IMR-90 (cell line): ENCODE results near the gene TNFSF13B. TPM values are rescaled to one million over a fixed set of nuclear protein-coding genes. Genes with fewer than 3 reads are reported as not detected.
A peak's percentile ranks its signal among the peaks of the same experiment; 100 is the strongest.

Experiments used
- ATAC-seq: fragments of 200-7000 bp; cut with Tn5 transposase; 2 replicates; pipeline ENCODE4 v1.9.1; 2020; ENCODE audit warnings: low read depth, mild to moderate bottlenecking, moderate library complexity
- BruUV-seq: library from RNA; stranded (reverse); fragments of 400-500 nt; replicated peaks from 2 replicates; lab custom pipeline; 2021; lab: Mats Ljungman, UMichigan
- CTCF ChIA-PET: fragments of 300-600 bp; formaldehyde crosslinking; extraction: SDS; loops from one replicate; lab custom pipeline; 2021; ENCODE audit warnings: antibody characterized with exemption; lab: Yijun Ruan, JAX
- POLR2A ChIA-PET: fragments of 300-600 bp; sonication (Branson Sonifier 250); formaldehyde crosslinking; loops from one replicate; lab custom pipeline; 2022; ENCODE audit warnings: antibody characterized with exemption; ENCODE audit not compliant: unreplicated experiment; lab: Charles Lee
- DNase-seq: peaks from one replicate; pipeline ENCODE4 v3.0.0; 2013
- H2AFZ ChIP-seq: replicated peaks from 2 replicates; pipeline ENCODE3; 2013; ENCODE audit warnings: low read length, mild to moderate bottlenecking; ENCODE audit not compliant: poor library complexity
- H2AK5ac ChIP-seq: 2 replicates; pipeline ENCODE4 v1.6.1; 2013; ENCODE audit warnings: low read depth, low read length, inconsistent platforms
- H2AK9ac ChIP-seq: replicated peaks from 2 replicates; pipeline ENCODE3; 2013; ENCODE audit warnings: mild to moderate bottlenecking, low read depth, low read length, moderate library complexity; ENCODE audit not compliant: poor library complexity
- H2BK120ac ChIP-seq: 2 replicates; pipeline ENCODE4 v1.6.1; 2013; ENCODE audit warnings: low read depth, low read length, inconsistent platforms
- H2BK15ac ChIP-seq: 3 replicates; pipeline ENCODE4 v1.6.1; 2013; ENCODE audit warnings: low read depth, low read length, inconsistent platforms
- H2BK20ac ChIP-seq: 2 replicates; pipeline ENCODE4 v1.6.1; 2013; ENCODE audit warnings: low read depth, mild to moderate bottlenecking, inconsistent platforms, low read length, moderate library complexity
- H2BK5ac ChIP-seq: 2 replicates; pipeline ENCODE4 v1.6.1; 2013; ENCODE audit warnings: mild to moderate bottlenecking, low read depth, low read length, inconsistent platforms; ENCODE audit not compliant: poor library complexity, severe bottlenecking
- H3K14ac ChIP-seq: replicated peaks from 2 replicates; pipeline ENCODE4 v1.6.1; 2013; ENCODE audit warnings: low read depth, low read length, inconsistent platforms
- H3K18ac ChIP-seq: 2 replicates; pipeline ENCODE4 v1.6.1; 2013; ENCODE audit warnings: low read depth, low read length, control low read depth
- H3K23ac ChIP-seq: 2 replicates; pipeline ENCODE4 v1.6.1; 2013; ENCODE audit warnings: low read depth, low read length, inconsistent platforms
- H3K27ac ChIP-seq: 2 replicates; pipeline ENCODE4 v1.5.1; 2013; ENCODE audit warnings: mild to moderate bottlenecking, control low read depth, low read length; ENCODE audit not compliant: insufficient read depth
- H3K27me3 ChIP-seq: 2 replicates; pipeline ENCODE4 v1.6.1; 2013; ENCODE audit warnings: low read length; ENCODE audit not compliant: control insufficient read depth, insufficient read depth
- H3K36me3 ChIP-seq: 2 replicates; pipeline ENCODE4 v1.6.1; 2013; ENCODE audit warnings: low read length, mixed read lengths; ENCODE audit not compliant: control insufficient read depth, insufficient read depth
- H3K4ac ChIP-seq: 2 replicates; pipeline ENCODE4 v1.6.1; 2013; ENCODE audit warnings: low read depth, low read length, inconsistent platforms
- H3K4me1 ChIP-seq: 2 replicates; pipeline ENCODE4 v1.6.1; 2013; ENCODE audit warnings: low read length, mixed read lengths; ENCODE audit not compliant: control insufficient read depth, insufficient read depth
- H3K4me2 ChIP-seq: 2 replicates; pipeline ENCODE4 v1.6.1; 2013; ENCODE audit warnings: low read depth, mild to moderate bottlenecking, control low read depth, low read length, moderate library complexity
- H3K4me3 ChIP-seq: 2 replicates; pipeline ENCODE4 v1.5.1; 2013; ENCODE audit warnings: low read depth, mild to moderate bottlenecking, control low read depth, low read length, moderate library complexity; ENCODE audit not compliant: insufficient read depth
- H3K56ac ChIP-seq: 2 replicates; pipeline ENCODE4 v1.6.1; 2013; ENCODE audit warnings: low read length, inconsistent platforms; ENCODE audit not compliant: insufficient read depth; ENCODE audit errors: extremely low read depth
- H3K79me1 ChIP-seq, 2 experiments: 2 replicates each; pipeline ENCODE4 v1.6.1; 2013; ENCODE audit warnings: low read length in 2 of 2, inconsistent platforms in 1 of 2, low read depth in 1 of 2
- H3K9ac ChIP-seq: 2 replicates; pipeline ENCODE4 v1.6.1; 2013; ENCODE audit warnings: low read depth, low read length, control low read depth
- H3K9me1 ChIP-seq: 2 replicates; pipeline ENCODE4 v1.6.1; 2013; ENCODE audit warnings: low read length, inconsistent platforms; ENCODE audit not compliant: insufficient read depth
- H3K9me3 ChIP-seq: 2 replicates; pipeline ENCODE4 v1.6.1; 2013; ENCODE audit warnings: low read length; ENCODE audit not compliant: control insufficient read depth, insufficient read depth
- H4K20me1 ChIP-seq: 2 replicates; pipeline ENCODE4 v1.6.1; 2013; ENCODE audit warnings: low read length, inconsistent platforms; ENCODE audit not compliant: insufficient read depth
- H4K5ac ChIP-seq: 2 replicates; pipeline ENCODE4 v1.6.1; 2013; ENCODE audit warnings: mild to moderate bottlenecking, low read depth, low read length, control low read depth
- H4K8ac ChIP-seq, 2 experiments: 2 replicates each; pipeline ENCODE4 v1.6.1; 2013; ENCODE audit warnings: low read depth in 2 of 2, low read length in 2 of 2, control low read depth in 1 of 2, inconsistent platforms in 1 of 2
- H4K91ac ChIP-seq: 2 replicates; pipeline ENCODE4 v1.6.1; 2013; ENCODE audit warnings: low read depth, low read length, inconsistent platforms; ENCODE audit not compliant: insufficient read depth
- BHLHE40 ChIP-seq: fragments of 150-350 bp; IDR thresholded peaks from 2 replicates; pipeline ENCODE4 v1.6.1; 2016; ENCODE audit warnings: mild to moderate bottlenecking, low read depth, low read length
- CEBPB ChIP-seq: IDR thresholded peaks from 2 replicates; pipeline ENCODE4 v1.6.1; 2012; ENCODE audit warnings: low read depth, low read length, improper control_type of control experiment
- CTCF ChIP-seq: conservative IDR thresholded peaks from 2 replicates; pipeline ENCODE4 v1.5.1; 2012; ENCODE audit warnings: mild to moderate bottlenecking, low read depth, low read length, improper control_type of control experiment
- ELK1 ChIP-seq: fragments of 150-350 bp; IDR thresholded peaks from 2 replicates; pipeline ENCODE4 v1.6.1; 2016; ENCODE audit warnings: low read depth, mild to moderate bottlenecking, low read length, moderate library complexity, borderline replicate concordance
- MAZ ChIP-seq: IDR thresholded peaks from 2 replicates; pipeline ENCODE4 v1.6.1; 2012; ENCODE audit warnings: low read depth, mild to moderate bottlenecking, low read length, improper control_type of control experiment, moderate library complexity, borderline replicate concordance
- MXI1 ChIP-seq: IDR thresholded peaks from 2 replicates; pipeline ENCODE4 v1.6.1; 2012; ENCODE audit warnings: low read depth, mild to moderate bottlenecking, low read length, moderate library complexity, borderline replicate concordance
- POLR2A ChIP-seq: IDR thresholded peaks from 2 replicates; pipeline ENCODE4 v1.6.1; 2012; ENCODE audit warnings: mild to moderate bottlenecking, low read depth, low read length
- RAD21 ChIP-seq: IDR thresholded peaks from 2 replicates; pipeline ENCODE4 v1.6.1; 2012; ENCODE audit warnings: low read length, improper control_type of control experiment
- RCOR1 ChIP-seq: IDR thresholded peaks from 2 replicates; pipeline ENCODE4 v1.6.1; 2012; ENCODE audit warnings: mild to moderate bottlenecking, low read length, improper control_type of control experiment; ENCODE audit not compliant: insufficient replicate concordance
- USF2 ChIP-seq: fragments of 150-350 bp; IDR thresholded peaks from 2 replicates; pipeline ENCODE4 v1.6.1; 2017; ENCODE audit warnings: mild to moderate bottlenecking, antibody characterized with exemption, low read length, low read depth
- WGBS, 2 experiments: methylation state at CpG; one replicate each; pipeline versions ENCODE4 v1.1.5 to v1.1.7; 2013; ENCODE audit warnings: missing lambda C conversion rate in 2 of 2; ENCODE audit not compliant: insufficient read length in 1 of 2; ENCODE audit errors: extremely low coverage in 2 of 2; 5-methylcytosine and 5-hydroxymethylcytosine counted together
- dilution Hi-C: fragments of 300-500 bp; cut with HindIII; formaldehyde crosslinking; loops from one replicate; pipeline ENCODE4 v1.14.3; 2018; ENCODE audit warnings: low sequenced_read_pairs; ENCODE audit not compliant: unreplicated experiment
- in situ Hi-C: fragments of 300-500 bp; cut with MboI; formaldehyde crosslinking; loops from 3 replicates; pipeline ENCODE4 v1.14.3; 2019; ENCODE audit warnings: low sequenced_read_pairs, inconsistent platforms, mixed read lengths
- intact Hi-C: fragments of 100-400 bp; cut with micrococcal nuclease; formaldehyde crosslinking; loops from 2 replicates; pipeline ENCODE4 v1.10.0; 2022
- polyA plus RNA-seq, 3 experiments: library from polyadenylated mRNA; depleted of rRNA; stranded (reverse); fragments of >200 nt; gene quantifications; 2 replicates each; pipeline ENCODE4 v1.2.3, GENCODE V29; 2012; ENCODE audit warnings: low replicate concordance in 1 of 3
- total RNA-seq: library from RNA; depleted of rRNA; stranded (reverse); fragments of >200 nt; gene quantifications from 2 replicates; pipeline ENCODE4 v1.2.3, GENCODE V29; 2012

The TNFSF13B gene
- total and polyA plus RNA-seq, 2 of the 4 experiments (the other 2 are of a cell fraction): 0.29 to 0.54 TPM

- dilution Hi-C loops: no loop called here
- no peak overlapping the region for H2AK5ac ChIP-seq
- H3K4ac ChIP-seq: no peak overlapping the region
- H3K9ac ChIP-seq: no peak overlapping the region
- H3K56ac ChIP-seq: no peak overlapping the region
- ChIA-PET CTCF (interaction anchor here (1.1 kb wide), 1 partner anchor 38 kb away, joined by 3 read pairs; no protein-coding TSS in a partner anchor), POLR2A (no interaction called here)
- H3K36me3 ChIP-seq: no peaks in the 10 kb centered on the region
- H4K8ac ChIP-seq: no peak overlapping the region
- no peak overlapping the region for H2AK9ac ChIP-seq
- H3K27ac ChIP-seq: no peak overlapping the region
- H3K4me2 ChIP-seq: peak overlapping the region; percentile 90
- BruUV-seq: no TSS peak
- H3K14ac ChIP-seq: peak overlapping the region; percentile 38; the same call in 1 of the 2 replicates
- WGBS, 2 experiments: no CpG with 5 or more reads among the region's 3 CpGs
- no peak overlapping the region for H2BK5ac ChIP-seq
- ATAC-seq: 0 out of 2 replicates have a peak, but pooled peaks have one; percentile 7
- H2BK15ac ChIP-seq: no peak overlapping the region
- peaks cover 2% of the 10 kb centered on the region; the same call in 1 of the 2 replicates for H3K4me1 ChIP-seq
- H4K91ac ChIP-seq: no peak overlapping the region
- peak overlapping the region; percentile 36; the same call in 1 of the 2 replicates for H3K4me3 ChIP-seq
- no peak overlapping the region for H4K5ac ChIP-seq
- in situ Hi-C loops: no loop called here
- intact Hi-C loops: no loop called here
- no peak for DNase-seq
- H4K20me1 ChIP-seq: no peaks in the 10 kb centered on the region
- H3K79me1 ChIP-seq: no peaks in the 10 kb centered on the region
- no peak for TF ChIP-seq RCOR1
- no peak for TF ChIP-seq RAD21
- TF ChIP-seq USF2: no peak
- no peak for TF ChIP-seq CTCF
- TF ChIP-seq BHLHE40: no peak
- TF ChIP-seq ELK1: no peak
- TF ChIP-seq POLR2A: no peak
- TF ChIP-seq CEBPB: no peak
- TF ChIP-seq MAZ: no peak
- TF ChIP-seq MXI1: no peak
- H3K23ac ChIP-seq: no peak overlapping the region
- H3K9me1 ChIP-seq: peaks cover 3% of the 10 kb centered on the region; the same call in 1 of the 2 replicates
- H2BK120ac ChIP-seq: no peak overlapping the region
- H3K9me3 ChIP-seq: no peaks in the 10 kb centered on the region
- H3K27me3 ChIP-seq: no peaks in the 10 kb centered on the region
- no peak overlapping the region for H2BK20ac ChIP-seq
- peak overlapping the region; percentile 81 for H2AFZ ChIP-seq
- H3K18ac ChIP-seq: no peak overlapping the region
Observed at GRCh38 chr13:108270442-108270841, 924 bp downstream of the TNFSF13B start.
